Epithelial cell of esophagus (primary cell): ENCODE results near the gene GPX3.

Source experiments
- DNase-seq: peaks from one replicate; pipeline ENCODE4 v3.0.0; 2010; ENCODE audit warnings: low read depth
- H3K4me3 ChIP-seq: 2 replicates; pipeline ENCODE4 v1.5.1; 2011; ENCODE audit warnings: mild to moderate bottlenecking, low read length, control low read depth
- TF ChIP-seq, protein P1 (sequence below): IDR thresholded peaks from 2 replicates; pipeline ENCODE4 v1.5.1; 2011; ENCODE audit warnings: low read depth, mild to moderate bottlenecking, low read length, control low read depth, inconsistent platforms; ENCODE audit not compliant: insufficient read depth; ENCODE audit errors: missing control alignments

GPX3 gene

GRCh38 chr5:151054709-151055108 lies 34.3 kb downstream of the GPX3 start:
- TF ChIP-seq, protein P1, sequence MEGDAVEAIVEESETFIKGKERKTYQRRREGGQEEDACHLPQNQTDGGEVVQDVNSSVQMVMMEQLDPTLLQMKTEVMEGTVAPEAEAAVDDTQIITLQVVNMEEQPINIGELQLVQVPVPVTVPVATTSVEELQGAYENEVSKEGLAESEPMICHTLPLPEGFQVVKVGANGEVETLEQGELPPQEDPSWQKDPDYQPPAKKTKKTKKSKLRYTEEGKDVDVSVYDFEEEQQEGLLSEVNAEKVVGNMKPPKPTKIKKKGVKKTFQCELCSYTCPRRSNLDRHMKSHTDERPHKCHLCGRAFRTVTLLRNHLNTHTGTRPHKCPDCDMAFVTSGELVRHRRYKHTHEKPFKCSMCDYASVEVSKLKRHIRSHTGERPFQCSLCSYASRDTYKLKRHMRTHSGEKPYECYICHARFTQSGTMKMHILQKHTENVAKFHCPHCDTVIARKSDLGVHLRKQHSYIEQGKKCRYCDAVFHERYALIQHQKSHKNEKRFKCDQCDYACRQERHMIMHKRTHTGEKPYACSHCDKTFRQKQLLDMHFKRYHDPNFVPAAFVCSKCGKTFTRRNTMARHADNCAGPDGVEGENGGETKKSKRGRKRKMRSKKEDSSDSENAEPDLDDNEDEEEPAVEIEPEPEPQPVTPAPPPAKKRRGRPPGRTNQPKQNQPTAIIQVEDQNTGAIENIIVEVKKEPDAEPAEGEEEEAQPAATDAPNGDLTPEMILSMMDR, result no peak
- no peak overlapping the region for H3K4me3 ChIP-seq
- DNase-seq, result no peak

- DNase-seq, result no peak
- H3K4me3 ChIP-seq, result no peak overlapping the region
- TF ChIP-seq, protein P1, result no peak
Observed at GRCh38 chr5:151055336-151055735, 34.9 kb downstream of the GPX3 start.

- TF ChIP-seq, protein P1, result no peak
- DNase-seq, result no peak
- H3K4me3 ChIP-seq, result no peak overlapping the region
Observed at GRCh38 chr5:151056379-151057325, 36.3 kb downstream of the GPX3 start.

- no peak for DNase-seq
- TF ChIP-seq, protein P1, result peak; percentile 11
- H3K4me3 ChIP-seq, result no peak overlapping the region
Observed at GRCh38 chr5:151058301-151058700, 37.9 kb downstream of the GPX3 start.

DNA sequence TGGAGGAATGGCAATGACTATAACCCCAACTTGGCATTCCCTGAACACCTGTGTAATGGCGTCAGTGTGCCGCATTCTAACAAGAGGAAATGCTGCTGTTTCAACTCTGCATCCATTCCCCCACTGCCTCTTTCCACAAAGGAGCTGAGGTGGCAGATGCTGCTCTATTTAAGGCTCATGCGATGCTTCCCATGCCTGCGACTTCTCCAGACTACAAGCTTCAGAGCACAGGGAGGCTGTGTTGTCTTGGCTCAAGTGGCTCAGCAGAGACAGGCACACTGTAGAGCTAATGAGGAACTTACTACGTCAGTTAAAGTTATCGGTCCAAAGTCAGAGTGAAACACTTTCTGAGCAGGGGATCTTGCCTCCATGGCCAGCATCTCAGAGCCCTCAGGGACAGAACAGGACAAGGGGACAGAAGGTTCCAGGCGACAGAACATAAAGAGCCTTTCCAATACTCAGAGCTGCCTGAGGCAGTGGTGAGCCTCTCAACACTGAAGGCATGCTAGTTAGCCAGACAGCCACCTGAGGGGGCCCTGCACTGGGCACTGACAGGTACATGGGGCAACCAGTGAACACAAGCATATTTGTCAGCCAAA lies 38.6 kb downstream of the GPX3 start:
- H3K4me3 ChIP-seq, result no peak overlapping the region
- TF ChIP-seq, protein P1, result no peak
- no peak for DNase-seq

DNA sequence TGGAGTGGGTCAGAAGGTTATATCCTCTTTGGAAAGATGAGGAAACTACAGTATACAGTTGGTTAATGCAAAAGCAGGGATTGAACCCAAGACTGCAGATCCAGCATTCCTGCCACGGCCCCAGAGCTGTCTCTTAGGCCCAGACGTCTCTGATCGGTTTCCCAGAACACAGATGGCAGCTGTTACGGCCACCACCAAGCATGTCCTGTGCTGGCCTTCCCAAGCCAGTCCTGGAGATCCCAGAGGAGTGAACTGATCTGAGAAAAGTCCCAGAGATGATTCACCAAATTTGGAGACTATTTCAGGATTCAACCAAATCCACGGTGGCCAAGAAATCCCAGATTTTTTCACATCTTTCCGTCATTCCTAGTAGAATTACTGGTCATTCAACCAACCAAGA lies 40.4 kb downstream of the GPX3 start:
- no peak overlapping the region for H3K4me3 ChIP-seq
- DNase-seq, result no peak
- TF ChIP-seq, protein P1, result no peak
